ENCODE results near the gene RPUSD3. TPM values are rescaled to one million over a fixed set of nuclear protein-coding genes. Genes with fewer than 3 reads are reported as not detected.
"Not testable (repeated sequence)": the region's sequence is repeated elsewhere in the genome, so short reads cannot be mapped to it uniquely, and the experiment has no call there.

Gene RPUSD3
- total RNA-seq, 2 donors from 2014 or later: 43.1 to 71.2 TPM

GRCh38 chr3:9876991-9877390 lies 33.2 kb upstream of the RPUSD3 start:
- Mint-ChIP-seq H3K36me3 (no peaks in the 10 kb centered on the region), H3K9me3 (no peaks in the 10 kb centered on the region), H3K4me1 (ENCODE audit: low read depth in 2 of 2) (no peaks in the 10 kb centered on the region), H3K4me3 (no peak overlapping the region), H3K27me3 (no peaks in the 10 kb centered on the region), H3K27ac (no peak overlapping the region)
- DNase-seq (ENCODE audit: low spot score) (no peak), ATAC-seq (peak in 1 of 2 donors; percentile 36)

DNA sequence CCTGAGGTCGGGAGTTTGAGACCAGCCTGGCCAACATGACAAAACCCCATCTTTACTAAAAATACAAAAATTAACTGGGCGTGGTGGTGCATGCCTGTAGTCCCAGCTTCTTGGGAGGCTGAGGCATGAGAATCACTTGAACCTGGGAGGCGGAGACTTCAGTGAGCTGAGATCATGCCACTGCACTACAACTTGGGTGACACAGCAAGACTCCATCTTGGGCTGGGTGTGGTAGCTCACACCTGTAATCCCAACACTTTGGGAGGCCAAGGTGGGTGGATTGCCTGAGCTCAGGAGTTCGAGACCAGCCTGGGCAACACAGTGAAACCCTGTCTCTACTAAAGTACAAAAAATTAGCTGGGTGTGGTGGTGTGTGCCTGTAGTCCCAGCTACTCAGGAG lies 32.4 kb upstream of the RPUSD3 start:
- not testable (repeated sequence) for ATAC-seq; H3K36me3 Mint-ChIP-seq; H3K4me1 Mint-ChIP-seq (ENCODE audit: low read depth in 2 of 2); DNase-seq (ENCODE audit: low spot score); H3K9me3 Mint-ChIP-seq; H3K4me3 Mint-ChIP-seq; H3K27me3 Mint-ChIP-seq; H3K27ac Mint-ChIP-seq

DNA sequence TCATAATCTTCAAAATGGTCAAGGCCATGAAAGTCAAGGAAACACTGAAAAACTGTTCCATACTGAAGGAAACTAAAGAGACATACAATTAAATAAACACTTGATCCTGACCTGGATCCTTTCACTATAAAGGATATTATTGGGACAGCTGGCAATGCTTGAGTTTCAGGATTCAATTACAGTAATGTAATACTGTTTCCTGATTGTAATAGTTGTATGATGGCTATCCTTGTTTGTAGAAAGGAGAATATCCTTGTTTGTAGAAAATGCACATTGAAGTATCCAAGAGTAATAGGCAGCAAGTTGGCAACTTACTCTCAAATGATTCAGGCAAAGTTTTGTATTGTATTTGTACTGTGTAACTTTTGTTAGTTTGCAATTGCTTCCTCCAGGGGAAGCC lies 31.6 kb upstream of the RPUSD3 start:
- Mint-ChIP-seq H3K4me1 (ENCODE audit: low read depth in 2 of 2) (no peaks in the 10 kb centered on the region), H3K36me3 (no peaks in the 10 kb centered on the region), H3K4me3 (no peak overlapping the region), H3K27me3 (no peaks in the 10 kb centered on the region), H3K27ac (no peak overlapping the region), H3K9me3 (no peaks in the 10 kb centered on the region)
- no peak for ATAC-seq
- no peak for DNase-seq (ENCODE audit: low spot score)

DNA sequence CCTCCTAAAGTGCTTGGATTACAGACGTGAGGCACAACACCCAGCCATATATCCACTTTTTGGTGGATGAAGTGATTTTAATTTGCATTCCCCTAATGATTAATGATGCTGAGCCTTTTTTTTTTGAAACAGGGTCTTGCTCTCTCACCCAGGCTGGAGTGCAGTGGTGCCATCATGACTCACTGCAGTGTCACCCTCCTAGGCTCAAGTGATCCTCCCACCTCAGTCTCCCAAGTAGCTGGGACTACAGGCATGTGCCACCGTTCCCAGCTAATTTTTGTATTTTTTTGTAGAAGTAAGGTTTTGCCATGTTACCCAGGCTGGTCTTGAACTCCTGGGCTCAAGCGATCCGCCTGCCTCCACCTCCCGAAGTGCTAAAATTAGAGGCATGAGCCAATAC lies 28.3 kb upstream of the RPUSD3 start:
- not testable (repeated sequence) for H3K27me3 Mint-ChIP-seq; ATAC-seq; H3K9me3 Mint-ChIP-seq; H3K4me1 Mint-ChIP-seq (ENCODE audit: low read depth in 2 of 2); DNase-seq (ENCODE audit: low spot score); H3K4me3 Mint-ChIP-seq; H3K27ac Mint-ChIP-seq; H3K36me3 Mint-ChIP-seq

- H3K9me3 Mint-ChIP-seq: no peaks in the 10 kb centered on the region
- H3K27me3 Mint-ChIP-seq: no peaks in the 10 kb centered on the region
- no peaks in the 10 kb centered on the region for H3K36me3 Mint-ChIP-seq
These were observed 27.2 kb upstream of the RPUSD3 start for GRCh38 chr3:9870978-9871377.

DNA sequence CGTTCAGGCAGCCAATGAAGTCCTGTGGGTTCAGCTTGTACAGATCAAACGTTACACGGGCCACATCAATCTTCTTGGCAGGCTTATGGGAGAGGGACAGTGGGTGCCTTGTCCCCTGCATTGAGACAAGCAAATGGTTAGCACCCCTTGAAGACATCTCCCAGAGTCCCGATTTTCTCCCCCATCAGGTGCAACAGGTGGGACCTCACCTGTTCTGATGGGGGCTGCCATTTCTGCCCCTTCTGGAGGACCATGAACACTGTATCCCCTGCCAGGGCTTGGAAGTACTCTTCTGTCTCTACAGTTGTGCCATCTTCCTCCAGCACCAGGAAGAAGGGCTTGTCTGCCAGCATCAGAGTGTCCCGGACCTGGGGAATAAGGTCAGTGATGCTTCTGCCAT lies 26.1 kb upstream of the RPUSD3 start:
- no peak for DNase-seq (ENCODE audit: low spot score)
- H3K27me3 Mint-ChIP-seq: no peaks in the 10 kb centered on the region
- H3K27ac Mint-ChIP-seq: no peak overlapping the region
- H3K4me3 Mint-ChIP-seq: no peak overlapping the region
- no peak for ATAC-seq
- no peaks in the 10 kb centered on the region for H3K9me3 Mint-ChIP-seq
- H3K4me1 Mint-ChIP-seq (ENCODE audit: low read depth in 2 of 2): no peaks in the 10 kb centered on the region
- no peaks in the 10 kb centered on the region for H3K36me3 Mint-ChIP-seq

More at GRCh38 chr3:9870978-9871377, 27.2 kb upstream of the RPUSD3 start:
- DNase-seq (ENCODE audit: low spot score) (no peak), ATAC-seq (no peak)
- no peaks in the 10 kb centered on the region for H3K4me1 Mint-ChIP-seq (ENCODE audit: low read depth in 2 of 2)
- no peak overlapping the region for H3K4me3 Mint-ChIP-seq
- no peak overlapping the region for H3K27ac Mint-ChIP-seq

- H3K36me3 Mint-ChIP-seq: no peaks in the 10 kb centered on the region
- DNase-seq (ENCODE audit: low spot score) (no peak), ATAC-seq (no peak)
- peaks cover 0 to 3% of the 10 kb centered on the region in 2 donors for H3K4me1 Mint-ChIP-seq (ENCODE audit: low read depth in 2 of 2)
- H3K4me3 Mint-ChIP-seq: no peak overlapping the region
- no peaks in the 10 kb centered on the region for H3K27me3 Mint-ChIP-seq
- no peaks in the 10 kb centered on the region for H3K9me3 Mint-ChIP-seq
- H3K27ac Mint-ChIP-seq: no peak overlapping the region
These were observed 23.3 kb upstream of the RPUSD3 start for GRCh38 chr3:9867106-9867505.

GRCh38 chr3:9866639-9867038 lies 22.8 kb upstream of the RPUSD3 start:
- Mint-ChIP-seq H3K36me3 (no peaks in the 10 kb centered on the region), H3K9me3 (no peaks in the 10 kb centered on the region), H3K4me3 (no peak overlapping the region), H3K4me1 (ENCODE audit: low read depth in 2 of 2) (peaks cover 0 to 8% of the 10 kb centered on the region in 2 donors), H3K27ac (no peak overlapping the region), H3K27me3 (no peaks in the 10 kb centered on the region)
- DNase-seq (ENCODE audit: low spot score): no peak
- ATAC-seq: no peak

DNA sequence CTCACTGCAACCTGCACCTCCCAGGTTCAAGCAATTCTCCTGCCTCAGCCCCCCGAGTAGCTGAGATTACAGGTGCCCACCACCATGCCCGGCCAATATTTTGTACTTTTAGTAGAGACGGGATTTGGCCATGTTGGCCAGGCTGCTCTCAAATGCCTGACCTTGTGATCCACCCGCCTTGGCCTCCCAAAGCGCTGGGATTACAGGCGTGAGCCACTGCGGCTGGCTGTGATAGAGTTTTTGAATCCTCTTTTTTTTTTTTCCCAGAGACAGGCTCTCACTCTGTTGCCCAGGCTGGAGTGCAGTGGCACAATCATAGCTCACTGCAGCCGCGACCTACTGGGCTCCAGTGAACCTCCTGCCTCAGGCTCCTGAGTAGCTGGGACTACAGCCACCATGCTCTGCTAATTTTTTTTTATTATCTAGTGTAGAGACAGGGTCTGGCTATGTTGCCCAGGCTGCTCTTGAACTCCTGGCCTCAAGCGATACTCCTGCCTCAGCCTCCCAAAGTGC lies 21.4 kb upstream of the RPUSD3 start:
- not testable (repeated sequence) for H3K4me3 Mint-ChIP-seq; H3K27me3 Mint-ChIP-seq; H3K27ac Mint-ChIP-seq; H3K36me3 Mint-ChIP-seq; DNase-seq (ENCODE audit: low spot score); ATAC-seq; H3K9me3 Mint-ChIP-seq
- peaks cover 0 to 10% of the 10 kb centered on the region in 2 donors for H3K4me1 Mint-ChIP-seq (ENCODE audit: low read depth in 2 of 2)

- H3K4me3 Mint-ChIP-seq: no peak overlapping the region
- no peaks in the 10 kb centered on the region for H3K9me3 Mint-ChIP-seq
- DNase-seq (ENCODE audit: low spot score) (no peak), ATAC-seq (no peak)
- H3K36me3 Mint-ChIP-seq: no peaks in the 10 kb centered on the region
- H3K27ac Mint-ChIP-seq: no peak overlapping the region
- no peaks in the 10 kb centered on the region for H3K27me3 Mint-ChIP-seq
- peaks cover 0 to 13% of the 10 kb centered on the region in 2 donors for H3K4me1 Mint-ChIP-seq (ENCODE audit: low read depth in 2 of 2)
These were observed 20.6 kb upstream of the RPUSD3 start for GRCh38 chr3:9864200-9864927.

DNA sequence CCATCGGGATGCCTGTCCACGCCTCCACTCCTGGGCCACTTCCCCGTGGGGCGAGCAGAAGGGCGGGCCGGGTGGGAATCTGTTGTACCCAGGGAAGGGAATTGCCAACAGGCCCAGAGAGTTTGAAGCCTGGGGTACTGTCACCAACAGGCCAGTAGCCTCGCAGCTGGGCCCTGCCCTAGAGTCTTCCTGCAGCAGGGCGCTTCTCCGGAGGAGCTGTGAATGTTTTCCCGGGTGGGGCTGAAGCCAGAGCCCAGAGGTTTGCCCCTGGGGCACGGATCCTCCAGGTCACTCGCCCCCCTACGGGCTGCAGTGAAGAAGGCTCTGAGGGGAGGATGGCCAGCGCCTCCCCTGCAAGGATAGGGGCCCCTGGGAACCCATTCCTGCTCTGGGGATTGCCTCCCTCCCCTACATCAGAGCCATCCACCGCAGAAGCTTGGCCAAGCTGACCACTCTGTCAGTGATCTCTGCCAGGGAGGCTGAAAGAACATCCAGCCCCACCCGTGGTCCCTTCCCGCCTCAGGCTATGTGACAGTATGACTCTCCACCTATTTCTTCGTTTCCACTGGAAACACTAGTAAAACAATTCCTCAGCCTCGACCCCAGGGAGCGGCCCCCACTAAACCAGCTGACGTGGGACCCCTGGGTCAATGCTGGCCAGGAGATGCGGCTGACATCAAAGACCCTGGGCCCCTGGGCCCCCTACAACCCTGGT lies 19.4 kb upstream of the RPUSD3 start:
- Mint-ChIP-seq H3K27ac (no peak overlapping the region), H3K36me3 (no peaks in the 10 kb centered on the region), H3K4me3 (no peak overlapping the region), H3K9me3 (no peaks in the 10 kb centered on the region), H3K27me3 (no peaks in the 10 kb centered on the region), H3K4me1 (ENCODE audit: low read depth in 2 of 2) (peaks cover 8 to 24% of the 10 kb centered on the region in 2 donors)
- DNase-seq (ENCODE audit: low spot score) (no peak), ATAC-seq (no peak)

GRCh38 chr3:9862391-9863057 lies 18.7 kb upstream of the RPUSD3 start:
- Mint-ChIP-seq H3K4me3 (peak overlapping the region; percentile 33), H3K27me3 (no peaks in the 10 kb centered on the region)

GRCh38 chr3:9861626-9862130 lies 17.9 kb upstream of the RPUSD3 start:
- no peaks in the 10 kb centered on the region for H3K9me3 Mint-ChIP-seq
- H3K36me3 Mint-ChIP-seq: no peaks in the 10 kb centered on the region
- DNase-seq (ENCODE audit: low spot score): no peak
- H3K27ac Mint-ChIP-seq: peak overlapping the region; percentile 43 to 75
- no peaks in the 10 kb centered on the region for H3K27me3 Mint-ChIP-seq
- H3K4me3 Mint-ChIP-seq: peak overlapping the region; percentile 33
- no peak for ATAC-seq
- H3K4me1 Mint-ChIP-seq (ENCODE audit: low read depth in 2 of 2): peaks cover 8 to 28% of the 10 kb centered on the region in 2 donors

More at GRCh38 chr3:9862391-9863057, 18.7 kb upstream of the RPUSD3 start:
- DNase-seq (ENCODE audit: low spot score): peak; percentile 73
- peak; percentile 86 to 90 for ATAC-seq
- peak overlapping the region; percentile 43 to 75 for H3K27ac Mint-ChIP-seq
- no peaks in the 10 kb centered on the region for H3K36me3 Mint-ChIP-seq
- H3K9me3 Mint-ChIP-seq: no peaks in the 10 kb centered on the region
- peaks cover 8 to 24% of the 10 kb centered on the region in 2 donors for H3K4me1 Mint-ChIP-seq (ENCODE audit: low read depth in 2 of 2)

- ATAC-seq: no peak
- no peak for DNase-seq (ENCODE audit: low spot score)
- Mint-ChIP-seq H3K36me3 (no peaks in the 10 kb centered on the region), H3K27me3 (no peaks in the 10 kb centered on the region), H3K4me1 (ENCODE audit: low read depth in 2 of 2) (peaks cover 10 to 33% of the 10 kb centered on the region in 2 donors), H3K4me3 (no peak overlapping the region), H3K27ac (peak overlapping the region in 1 of 2 donors; percentile 75), H3K9me3 (no peaks in the 10 kb centered on the region)
These were observed 17.4 kb upstream of the RPUSD3 start for GRCh38 chr3:9861201-9861600.
